SU-DHL-6 (cell line): Measurements from ENCODE around the gene NFIA.
"Not testable (repeated sequence)": the region's sequence is repeated elsewhere in the genome, so short reads cannot be mapped to it uniquely, and the experiment has no call there.

Experiments
- H2AFZ ChIP-seq: fragments of 200-600 bp; sonication (generic); 2 replicates; pipeline ENCODE4 v1.6.1; 2014; ENCODE audit warnings: low read depth, mild to moderate bottlenecking, moderate library complexity, mixed read lengths, antibody characterized with exemption, low read length; ENCODE audit not compliant: severe bottlenecking
- H3F3A ChIP-seq: fragments of 200-600 bp; shearing (Covaris generic); 2 replicates; pipeline ENCODE4 v1.6.0; 2016; ENCODE audit warnings: antibody characterized with exemption, mild to moderate bottlenecking; ENCODE audit not compliant: insufficient read depth
- H3K27ac ChIP-seq: fragments of 200-600 bp; sonication (generic); 2 replicates; pipeline ENCODE4 v1.5.1; 2016; ENCODE audit warnings: low read depth, mild to moderate bottlenecking, low read length, moderate library complexity, mixed read lengths
- H3K27me3 ChIP-seq: fragments of 200-600 bp; sonication (generic), shearing (Covaris generic); 2 replicates; pipeline ENCODE4 v1.6.0; 2014; ENCODE audit warnings: mild to moderate bottlenecking, low read length
- H3K36me3 ChIP-seq: fragments of 200-600 bp; sonication (generic); 2 replicates; pipeline ENCODE4 v1.6.1; 2014; ENCODE audit warnings: mild to moderate bottlenecking, low read length, mixed read lengths
- H3K4me2 ChIP-seq: fragments of 300-600, 200-600 bp; shearing (Covaris generic), sonication (generic); 2 replicates; pipeline ENCODE4 v1.6.0; 2014; ENCODE audit warnings: low read length, low read depth, mild to moderate bottlenecking; ENCODE audit not compliant: poor library complexity, severe bottlenecking
- H3K4me3 ChIP-seq: fragments of 200-600 bp; sonication (generic); 2 replicates; pipeline ENCODE4 v1.5.1; 2014; ENCODE audit warnings: antibody characterized with exemption, low read length, mild to moderate bottlenecking, mixed read lengths; ENCODE audit not compliant: insufficient read depth, poor library complexity, severe bottlenecking
- H3K79me2 ChIP-seq: fragments of 200-600 bp; sonication (generic); 2 replicates; pipeline ENCODE4 v1.6.1; 2014; ENCODE audit warnings: mild to moderate bottlenecking, low read length, moderate library complexity; ENCODE audit not compliant: insufficient read depth
- H3K9ac ChIP-seq: fragments of 200-600 bp; sonication (generic); 2 replicates; pipeline ENCODE4 v1.7.0; 2014; ENCODE audit warnings: mild to moderate bottlenecking, low read length
- H3K9me2 ChIP-seq: fragments of 200-600 bp; sonication (generic); replicated peaks from 2 replicates; pipeline ENCODE4 v1.6.1; 2014; ENCODE audit warnings: low read length; ENCODE audit not compliant: insufficient read depth
- H3K9me3 ChIP-seq: fragments of 200-600 bp; sonication (generic); 2 replicates; pipeline ENCODE4 v1.6.1; 2014; ENCODE audit warnings: low read length, mixed read lengths; ENCODE audit not compliant: insufficient read depth
- H4K20me1 ChIP-seq: fragments of 200-600 bp; sonication (generic); 2 replicates; pipeline ENCODE4 v1.6.1; 2014; ENCODE audit warnings: low read depth, mild to moderate bottlenecking, antibody characterized with exemption, low read length, moderate library complexity, mixed read lengths
- CTCF ChIP-seq: fragments of 200-600 bp; sonication (generic); IDR thresholded peaks from one replicate; pipeline ENCODE4 v1.5.1; 2017; ENCODE audit warnings: antibody characterized with exemption, mild to moderate bottlenecking, low read length, moderate library complexity; ENCODE audit not compliant: insufficient read depth, poor library complexity, severe bottlenecking
- EZH2phosphoT487 ChIP-seq: fragments of 200-600 bp; sonication (generic), shearing (Covaris generic); conservative IDR thresholded peaks from 2 replicates; pipeline ENCODE4 v1.6.1; 2018; ENCODE audit warnings: mild to moderate bottlenecking, antibody characterized with exemption, low read length, moderate library complexity, mixed read lengths

The NFIA gene

GRCh38 chr1:61071205-61072130 lies 10.9 kb upstream of the NFIA start:
- Histone ChIP-seq H3K9me2 (no peaks in the 10 kb centered on the region), H4K20me1 (no peaks in the 10 kb centered on the region), H3K27me3 (no peaks in the 10 kb centered on the region), H3K4me2 (no peak overlapping the region), H3K36me3 (no peaks in the 10 kb centered on the region), H3F3A (peaks cover 4% of the 10 kb centered on the region), H3K9me3 (no peaks in the 10 kb centered on the region), H3K79me2 (no peaks in the 10 kb centered on the region), H2AFZ (no peak overlapping the region), H3K27ac (no peak overlapping the region), H3K9ac (no peak overlapping the region), H3K4me3 (no peak overlapping the region)
- TF ChIP-seq CTCF (no peak), EZH2phosphoT487 (no peak)

DNA sequence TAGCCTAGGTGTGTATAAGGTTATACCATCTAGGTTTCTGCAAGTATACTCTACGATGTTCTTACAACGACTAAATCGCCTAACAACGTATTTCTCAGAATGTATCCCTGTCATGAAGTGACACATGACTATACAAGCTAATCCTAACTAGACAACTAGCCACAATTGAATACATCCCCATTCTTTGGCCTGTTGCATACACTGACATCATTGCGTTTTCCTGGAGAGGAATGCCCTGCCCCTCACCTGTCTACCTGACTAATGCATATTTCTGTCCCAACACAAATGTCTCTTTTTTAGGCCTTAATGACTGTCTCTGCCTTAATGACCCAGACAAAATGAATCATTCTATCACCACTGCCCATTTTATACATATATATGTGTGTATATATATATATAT lies 8.5 kb upstream of the NFIA start:
- Histone ChIP-seq H3K9me2 (no peaks in the 10 kb centered on the region), H3F3A (peaks cover 25% of the 10 kb centered on the region), H3K36me3 (no peaks in the 10 kb centered on the region), H2AFZ (no peak overlapping the region), H3K4me2 (no peak overlapping the region), H4K20me1 (no peaks in the 10 kb centered on the region), H3K27ac (no peak overlapping the region), H3K4me3 (no peak overlapping the region), H3K79me2 (no peaks in the 10 kb centered on the region), H3K9ac (no peak overlapping the region), H3K9me3 (no peaks in the 10 kb centered on the region), H3K27me3 (no peaks in the 10 kb centered on the region)
- TF ChIP-seq EZH2phosphoT487 (no peak), CTCF (no peak)

DNA sequence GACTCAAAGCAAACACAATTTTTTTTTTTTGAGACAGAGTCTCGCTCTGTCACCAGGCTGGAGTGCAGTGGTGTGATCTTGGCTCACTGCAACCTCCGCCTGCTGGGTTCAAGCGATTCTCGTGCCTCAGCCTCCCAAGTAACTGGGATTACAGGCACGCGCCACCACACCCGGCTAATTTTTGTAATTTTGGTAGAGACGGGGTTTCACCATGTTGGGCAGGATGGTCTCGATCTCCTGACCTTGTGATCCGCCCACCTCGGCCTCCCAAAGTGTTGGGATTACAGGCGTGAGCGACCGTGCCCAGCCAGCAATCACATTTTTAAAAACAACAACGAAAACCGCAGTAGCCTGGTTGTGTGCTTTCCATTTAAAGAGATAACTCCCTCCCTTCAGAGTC lies 6.5 kb upstream of the NFIA start:
- H3K27me3 ChIP-seq, H4K20me1 ChIP-seq, H3K36me3 ChIP-seq, H3K27ac ChIP-seq, H3K4me3 ChIP-seq, H3K4me2 ChIP-seq, H3K9me3 ChIP-seq, H3K9me2 ChIP-seq, H3K79me2 ChIP-seq, H2AFZ ChIP-seq: not testable (repeated sequence)
- H3K9ac ChIP-seq = 0 out of 2 replicates have a peak overlapping the region, but pooled peaks have one; percentile 49
- H3F3A ChIP-seq = peaks cover 43% of the 10 kb centered on the region
